GM19025 (cell line): ENCODE data around the gene CORO1C.
"Not testable (repeated sequence)": the region's sequence is repeated elsewhere in the genome, so short reads cannot be mapped to it uniquely, and the experiment has no call there.

Source experiments
- ATAC-seq: cut with Tn5 transposase; IDR thresholded peaks from one replicate; pipeline ENCODE4 v1.9.1; 2021; ENCODE audit warnings: mild to moderate bottlenecking, low read depth, moderate library complexity; ENCODE audit not compliant: unreplicated experiment

The CORO1C gene

DNA sequence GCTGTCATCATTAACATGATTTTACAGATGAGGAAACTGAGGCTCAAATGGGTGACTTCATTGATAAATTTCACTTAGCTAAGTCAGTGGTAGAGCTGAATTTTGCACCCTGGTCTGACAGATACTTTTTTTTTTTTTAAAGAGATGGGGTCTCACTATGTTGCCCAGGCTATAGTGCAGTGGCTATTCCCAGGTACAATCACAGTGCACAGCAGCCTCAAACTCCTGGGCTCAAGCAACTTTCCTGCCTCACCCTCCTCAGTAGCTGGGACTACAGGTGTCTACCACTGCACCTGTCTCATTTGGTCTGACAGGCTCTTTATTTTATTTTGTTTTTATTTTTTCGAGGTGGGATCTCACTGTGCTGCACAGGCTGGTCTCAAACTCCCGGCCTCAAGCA is 24.2 kb upstream of the CORO1C start:
- no peak for ATAC-seq

- ATAC-seq: no peak
These were observed 22.7 kb upstream of the CORO1C start for GRCh38 chr12:108753976-108754375.

DNA sequence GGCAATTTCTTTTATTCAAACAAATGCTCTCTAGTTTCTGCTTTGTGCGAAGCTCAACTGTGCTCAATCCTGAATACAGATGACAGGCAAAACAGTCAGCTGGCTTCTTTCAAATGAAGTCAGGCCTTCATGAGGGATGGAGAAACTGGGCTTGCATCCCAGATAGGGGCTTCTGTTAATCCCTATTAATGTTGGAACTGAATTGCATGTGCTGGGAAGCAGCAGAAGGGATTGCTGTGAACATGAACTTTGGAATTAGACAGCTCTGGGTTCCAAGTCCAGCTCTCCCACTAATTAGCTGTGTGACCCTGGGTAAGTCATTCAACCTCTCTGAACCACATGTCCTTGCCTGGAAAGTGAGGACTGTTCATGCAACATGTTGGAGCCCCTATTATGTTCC is 21.1 kb upstream of the CORO1C start:
- no peak for ATAC-seq

DNA sequence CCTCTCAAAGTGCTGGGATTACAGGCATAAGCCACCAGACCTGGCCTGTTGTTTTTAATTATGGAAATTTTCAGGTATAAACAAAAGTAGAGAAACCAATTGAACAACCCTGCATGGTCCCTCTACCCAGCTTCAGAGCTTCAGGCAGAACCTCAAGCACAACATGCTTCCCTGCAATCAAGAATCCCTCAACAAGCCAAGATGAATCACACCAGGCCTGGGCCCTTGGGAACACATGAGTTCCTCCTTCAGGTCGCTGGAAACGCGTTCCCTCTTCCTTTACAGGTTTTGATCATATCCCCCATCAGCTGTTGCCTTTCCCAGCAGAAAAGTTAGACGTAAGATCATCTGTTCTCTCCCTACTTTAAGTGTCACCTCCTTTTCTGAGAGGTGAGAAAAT is 20.5 kb upstream of the CORO1C start:
- no peak for ATAC-seq

GRCh38 chr12:108751003-108751402 is 19.7 kb upstream of the CORO1C start:
- not testable (repeated sequence) for ATAC-seq

- ATAC-seq: no peak
These were observed 19.2 kb upstream of the CORO1C start for GRCh38 chr12:108750526-108750925.

GRCh38 chr12:108747563-108747962 is 16.2 kb upstream of the CORO1C start:
- ATAC-seq: no peak

DNA sequence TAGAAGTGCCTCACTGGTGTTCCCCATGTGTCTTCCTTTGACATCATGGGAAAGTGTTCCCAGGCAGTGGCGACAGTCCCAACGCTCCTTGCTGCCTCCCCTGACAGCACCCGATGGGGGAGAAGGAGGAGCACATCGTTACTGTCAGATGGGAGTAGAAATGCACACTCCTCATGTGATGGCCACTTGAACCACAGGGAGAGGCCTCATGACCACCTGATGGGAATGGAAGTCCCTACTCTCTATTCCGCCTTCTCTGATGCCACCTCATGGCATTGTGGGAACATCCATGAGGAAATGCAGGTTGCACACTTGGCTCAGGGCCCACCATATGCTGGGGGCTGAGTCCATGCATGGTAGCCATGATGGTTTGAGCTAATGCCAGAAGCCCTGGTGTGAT is 14.3 kb upstream of the CORO1C start:
- ATAC-seq: no peak

- no peak for ATAC-seq
These were observed 12.9 kb upstream of the CORO1C start for GRCh38 chr12:108744021-108744897.

- no peak for ATAC-seq
These were observed 6.9 kb upstream of the CORO1C start for GRCh38 chr12:108738170-108738569.

GRCh38 chr12:108735855-108736254 is 4.5 kb upstream of the CORO1C start:
- ATAC-seq: no peak

DNA sequence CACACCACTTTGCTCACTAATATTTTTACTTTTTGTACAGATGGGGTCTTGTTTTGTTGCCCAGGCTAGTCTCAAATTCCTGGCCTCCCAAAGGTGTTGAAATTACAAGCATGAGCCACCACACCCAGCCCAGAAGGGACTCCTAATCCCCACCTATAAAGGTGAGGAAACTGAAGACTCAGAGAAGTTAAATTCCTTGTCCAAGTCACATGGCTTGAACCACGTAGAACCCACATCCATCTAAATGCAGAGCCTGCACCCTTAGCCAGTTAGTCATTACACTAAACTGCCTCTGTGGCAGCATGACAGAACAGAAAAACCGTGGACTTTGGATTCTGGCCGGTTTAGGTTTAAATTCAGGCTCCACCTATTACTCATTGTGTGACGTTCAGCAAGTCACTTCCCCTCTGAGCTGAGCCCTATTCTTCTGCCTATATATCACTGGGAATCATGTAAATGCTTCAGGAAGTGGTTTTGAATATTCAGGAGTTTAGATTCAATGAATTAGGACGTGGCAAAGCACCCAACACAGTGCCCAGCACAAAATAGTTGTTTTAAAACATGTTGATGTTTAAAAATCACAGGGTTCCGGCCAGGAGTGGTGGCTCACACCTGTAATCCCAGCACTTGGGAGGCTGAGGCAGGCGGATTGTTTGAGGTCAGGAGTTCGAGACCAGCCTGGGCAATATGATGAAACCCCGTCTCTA is 3.0 kb upstream of the CORO1C start:
- no peak for ATAC-seq

- not testable (repeated sequence) for ATAC-seq
These were observed 1.9 kb upstream of the CORO1C start for GRCh38 chr12:108733230-108733531.

DNA sequence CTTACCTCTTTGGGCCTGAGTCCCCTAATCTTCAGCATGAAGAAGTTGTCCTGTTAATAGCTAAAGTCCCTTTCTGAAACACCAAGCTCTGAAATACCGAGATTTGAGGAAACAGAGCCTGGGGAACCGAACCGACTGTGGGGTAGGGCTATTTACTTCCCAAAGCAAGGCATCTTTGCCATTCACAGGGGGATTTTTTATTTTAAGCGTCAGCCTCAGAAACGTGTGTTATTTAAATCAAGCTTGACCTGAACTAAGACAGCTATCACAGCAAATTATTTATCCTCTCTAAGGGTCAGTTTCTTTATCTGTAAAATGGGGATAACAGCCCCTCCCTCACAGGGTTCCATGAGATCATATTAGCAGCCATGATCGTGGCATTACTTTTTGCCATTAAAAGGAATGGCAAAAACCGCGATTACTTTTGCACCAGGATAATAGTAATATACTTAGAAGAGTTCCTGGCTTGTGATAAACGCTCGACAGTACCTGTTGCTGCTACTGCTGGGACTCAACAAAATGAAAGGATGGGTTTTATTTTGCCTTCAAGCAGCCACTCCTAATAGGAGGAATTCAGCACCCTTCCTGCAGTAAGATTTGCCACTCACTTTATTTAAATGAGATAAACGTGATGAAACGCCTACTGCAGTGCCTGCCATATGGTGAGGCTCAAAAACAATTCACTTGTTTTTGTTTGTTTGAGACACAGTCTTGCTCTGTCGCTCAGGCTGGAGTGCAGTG is 1.3 kb upstream of the CORO1C start:
- no peak for ATAC-seq

DNA sequence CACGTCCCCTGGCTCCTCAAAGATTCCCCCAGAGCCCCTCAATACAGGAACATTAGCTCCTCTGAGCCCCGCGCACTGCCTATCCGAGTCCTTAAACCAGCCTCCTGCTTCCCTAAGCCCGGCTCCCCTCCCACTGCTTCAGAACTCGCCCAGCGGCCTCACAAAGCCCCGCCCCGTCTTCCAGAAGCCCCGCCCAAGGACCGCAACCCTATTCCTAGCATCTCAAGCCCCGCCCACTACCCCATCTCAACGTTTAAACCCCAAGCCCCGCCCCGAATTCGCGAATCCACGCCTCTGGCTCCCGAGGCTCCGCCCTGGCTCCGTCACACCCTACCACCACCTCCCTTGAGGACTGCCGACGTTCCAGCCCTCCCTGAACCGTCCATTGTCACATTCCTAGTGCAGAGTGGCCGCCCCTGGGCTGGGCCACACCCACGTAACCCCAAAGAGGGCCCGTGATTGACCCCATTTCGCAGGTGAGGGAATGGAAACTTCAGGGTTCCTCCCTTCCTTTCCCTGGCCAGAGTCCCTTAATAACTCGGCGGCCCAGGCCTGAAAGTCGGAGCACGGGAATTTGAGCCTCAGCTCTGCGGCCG is 646 bp upstream of the CORO1C start:
- peak; percentile 36 for ATAC-seq

- ATAC-seq: no peak
These were observed 783 bp downstream of the CORO1C start for GRCh38 chr12:108730365-108731104.

DNA sequence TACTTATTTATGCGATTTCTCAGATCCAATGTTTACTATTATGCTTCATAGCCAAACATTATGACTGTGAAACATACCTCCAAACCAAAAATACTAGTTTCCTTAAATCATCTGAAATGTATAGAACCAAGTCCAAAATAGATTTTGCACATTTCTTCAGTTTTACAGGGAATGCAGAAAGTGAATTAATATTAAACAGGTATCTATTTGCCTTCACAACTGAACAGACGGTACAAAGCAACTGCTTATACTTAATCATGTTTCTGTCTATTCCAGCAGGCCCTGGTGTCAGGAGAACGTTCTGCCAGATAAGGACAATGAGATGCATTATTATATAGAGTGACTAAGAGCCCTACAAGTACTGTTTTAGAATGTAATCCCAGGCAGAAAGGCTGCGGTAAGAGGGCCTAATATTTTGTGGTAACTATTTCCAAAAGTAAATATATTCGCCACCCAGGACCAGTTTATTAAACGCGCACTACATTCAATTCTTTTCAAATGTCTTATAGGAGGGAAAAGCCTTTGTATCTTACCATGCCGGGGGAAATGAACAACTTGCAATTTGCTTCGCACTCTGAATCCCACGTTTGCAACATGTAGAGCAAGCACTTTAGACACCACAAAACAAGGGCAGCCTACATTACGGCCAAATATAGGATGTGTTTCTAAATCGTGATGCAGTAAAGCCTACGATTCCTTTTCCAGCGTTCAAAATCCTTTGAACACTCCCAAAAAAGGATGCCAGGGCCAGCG is 1.5 kb downstream of the CORO1C start:
- no peak for ATAC-seq

GRCh38 chr12:108728820-108729611 is 2.3 kb downstream of the CORO1C start:
- no peak for ATAC-seq
